Panc1 (cell line): ENCODE measurements around the gene PPP1R2. TPM values are rescaled to one million over a fixed set of nuclear protein-coding genes. Genes with fewer than 3 reads are reported as not detected.

Experiments used
- ATAC-seq: fragments of 200-7000 bp; cut with Tn5 transposase; 2 replicates; pipeline ENCODE4 v1.9.1; 2020; ENCODE audit warnings: mild to moderate bottlenecking, moderate library complexity
- BruUV-seq: library from RNA; stranded (reverse); fragments of 400-500 nt; replicated peaks from 2 replicates; lab custom pipeline; 2021; lab: Mats Ljungman, UMichigan
- CTCF ChIA-PET: fragments of 300-600 bp; sonication (Branson Sonifier 250); formaldehyde crosslinking; loops from one replicate; lab custom pipeline; 2022; ENCODE audit warnings: antibody characterized with exemption; lab: Charles Lee
- POLR2A ChIA-PET: fragments of 300-600 bp; sonication (Branson Sonifier 250); formaldehyde crosslinking; loops from one replicate; lab custom pipeline; 2022; ENCODE audit warnings: antibody characterized with exemption; lab: Charles Lee
- DNase-seq: peaks from one replicate; pipeline ENCODE4 v3.0.0-alpha.2; 2010; ENCODE audit warnings: low read depth, low spot score
- H3K27ac ChIP-seq: 2 replicates; pipeline ENCODE4 v1.5.1; 2011; ENCODE audit warnings: mild to moderate bottlenecking, low read length, inconsistent platforms
- H3K27me3 ChIP-seq: fragments of 200-500 bp; sonication (Bioruptor generic); 2 replicates; pipeline ENCODE4 v1.6.0; 2014; ENCODE audit warnings: low read length, inconsistent platforms; ENCODE audit not compliant: control insufficient read depth, insufficient read depth
- H3K36me3 ChIP-seq: fragments of 200-500 bp; sonication (Bioruptor generic); 2 replicates; pipeline ENCODE4 v1.5.1; 2014; ENCODE audit warnings: inconsistent platforms, mild to moderate bottlenecking, low read length, moderate library complexity; ENCODE audit not compliant: control insufficient read depth, insufficient read depth
- H3K4me1 ChIP-seq: 2 replicates; pipeline ENCODE4 v1.5.1; 2011; ENCODE audit warnings: inconsistent platforms, mild to moderate bottlenecking, low read length, moderate library complexity; ENCODE audit not compliant: control insufficient read depth, insufficient read depth
- H3K4me3 ChIP-seq, 2 experiments: 2 replicates each; pipeline ENCODE4 v1.5.1; 2011 to 2012; ENCODE audit warnings: low read depth in 2 of 2, low read length in 2 of 2, mild to moderate bottlenecking in 2 of 2, inconsistent platforms in 1 of 2, moderate library complexity in 1 of 2
- H3K9me3 ChIP-seq: fragments of 200-500 bp; sonication (Bioruptor generic); 2 replicates; pipeline ENCODE4 v1.5.1; 2014; ENCODE audit warnings: low read depth, mild to moderate bottlenecking, inconsistent platforms, low read length, moderate library complexity; ENCODE audit not compliant: control insufficient read depth, insufficient read depth
- CTCF ChIP-seq: fragments of 450-650 bp; IDR thresholded peaks from 2 replicates; pipeline ENCODE4 v1.5.1; 2017; ENCODE audit warnings: mild to moderate bottlenecking
- POLR2AphosphoS5 ChIP-seq: IDR thresholded peaks from 2 replicates; pipeline ENCODE4 v1.6.1; 2012; ENCODE audit warnings: mild to moderate bottlenecking, low read depth, low read length, moderate library complexity
- REST ChIP-seq, 2 experiments: IDR thresholded peaks; 2 replicates each; pipeline ENCODE4 v1.6.1; 2011 to 2012; ENCODE audit warnings: low read depth in 2 of 2, control low read depth in 1 of 2, low read length in 1 of 2, mild to moderate bottlenecking in 1 of 2, moderate library complexity in 1 of 2; ENCODE audit not compliant: insufficient read depth in 1 of 2
- SIN3A ChIP-seq: IDR thresholded peaks from 2 replicates; pipeline ENCODE4 v1.6.1; 2012; ENCODE audit warnings: low read depth, mild to moderate bottlenecking, low read length, moderate library complexity, borderline replicate concordance; ENCODE audit not compliant: insufficient read depth
- TCF7L2 ChIP-seq: IDR thresholded peaks from 2 replicates; pipeline ENCODE4 v1.6.1; 2011; ENCODE audit warnings: mild to moderate bottlenecking, low read depth, low read length, inconsistent platforms
- in situ Hi-C: cut with HindIII; loops from 2 replicates; pipeline ENCODE4 v1.10.0; 2016; ENCODE audit warnings: low sequenced_read_pairs, low pct_unique_long_range_greater_than_20kb
- intact Hi-C: fragments of 100-400 bp; cut with micrococcal nuclease; formaldehyde crosslinking; loops from one replicate; pipeline ENCODE4 v1.10.0; 2022; ENCODE audit not compliant: unreplicated experiment
- total RNA-seq: library from RNA; stranded (reverse); gene quantifications from one replicate; pipeline ENCODE4 v1.2.1, GENCODE V29; 2021; ENCODE audit not compliant: unreplicated experiment

The PPP1R2 gene
- total RNA-seq, 1 experiment from 2014 or later: 60.2 TPM

GRCh38 chr3:195584543-195584870 lies 41.4 kb upstream of the PPP1R2 start:
- ATAC-seq: no peak
- Histone ChIP-seq H3K27me3 (no peaks in the 10 kb centered on the region), H3K4me1 (no peaks in the 10 kb centered on the region), H3K36me3 (no peaks in the 10 kb centered on the region), H3K27ac (no peak overlapping the region), H3K9me3 (no peaks in the 10 kb centered on the region), H3K4me3 (no peak overlapping the region)
- TF ChIP-seq REST (IDR thresholded peaks at IDR 0.05; ENCODE audit: insufficient read depth in 1 of 2, low read depth in 2 of 2, low read length in 1 of 2) (no peak), CTCF (no peak), POLR2AphosphoS5 (no peak), SIN3A (no peak), TCF7L2 (no peak)
- ChIA-PET POLR2A (interaction anchor here (0.6 kb wide), 1 partner anchor 12 kb away, joined by 3 read pairs; no protein-coding TSS in a partner anchor), CTCF (interaction anchor here (0.7 kb wide), 2 partner anchors 17 to 184 kb away, joined by 4 read pairs; no protein-coding TSS in a partner anchor)
- intact Hi-C loops: no loop called here
- no peak for DNase-seq
- no TSS peak for BruUV-seq
- in situ Hi-C loops: no loop called here

- TF ChIP-seq CTCF (no peak), TCF7L2 (no peak), POLR2AphosphoS5 (no peak), REST (IDR thresholded peaks at IDR 0.05; ENCODE audit: insufficient read depth in 1 of 2, low read depth in 2 of 2, low read length in 1 of 2) (no peak), SIN3A (no peak)
- DNase-seq (no peak), ATAC-seq (no peak)
- BruUV-seq: no TSS peak
- H3K36me3 ChIP-seq: no peaks in the 10 kb centered on the region
- ChIA-PET CTCF (interaction anchor here (0.6 to 0.7 kb wide), 3 partner anchors 17 to 229 kb away, joined by 4 read pairs; no protein-coding TSS in a partner anchor), POLR2A (interaction anchor here (0.6 kb wide), 1 partner anchor 12 kb away, joined by 3 read pairs; no protein-coding TSS in a partner anchor)
- H3K4me3 ChIP-seq: no peak within 1 kb of the TSS
- no peaks in the 10 kb centered on the region for H3K27me3 ChIP-seq
- no peak within 1 kb of the TSS for H3K27ac ChIP-seq
- in situ Hi-C loops: no loop called here
- H3K4me1 ChIP-seq: no peaks in the 10 kb centered on the region
- no peaks in the 10 kb centered on the region for H3K9me3 ChIP-seq
- intact Hi-C loops: no loop called here
Measured at GRCh38 chr3:195583831-195584542, 40.9 kb upstream of the PPP1R2 start, which contains the start of gene APOD. Gene APOD (minus strand): TSS chr3:195583940. CDS start chr3:195579461, 4,479 bp downstream.
